ENCODE measurements around the gene RPL22.
A peak's percentile ranks its signal among the peaks of the same experiment; 100 is the strongest.

The RPL22 gene

DNA sequence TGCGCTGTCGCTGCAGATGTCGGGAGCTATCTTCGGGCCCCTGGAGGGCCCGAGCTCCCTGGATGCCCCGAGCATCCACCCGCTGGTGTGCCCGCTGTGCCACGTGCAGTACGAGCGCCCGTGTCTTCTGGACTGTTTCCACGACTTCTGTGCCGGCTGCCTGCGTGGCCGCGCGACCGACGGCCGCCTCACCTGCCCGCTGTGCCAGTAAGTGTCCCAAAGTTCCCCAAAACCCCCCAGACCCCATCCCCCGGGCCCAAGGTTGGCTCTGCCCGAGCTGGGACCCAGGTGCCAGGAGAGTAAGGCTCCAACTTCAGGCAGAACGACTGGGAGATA, 7.1 kb upstream of the RPL22 start:
- no peak for DNase-seq

DNA sequence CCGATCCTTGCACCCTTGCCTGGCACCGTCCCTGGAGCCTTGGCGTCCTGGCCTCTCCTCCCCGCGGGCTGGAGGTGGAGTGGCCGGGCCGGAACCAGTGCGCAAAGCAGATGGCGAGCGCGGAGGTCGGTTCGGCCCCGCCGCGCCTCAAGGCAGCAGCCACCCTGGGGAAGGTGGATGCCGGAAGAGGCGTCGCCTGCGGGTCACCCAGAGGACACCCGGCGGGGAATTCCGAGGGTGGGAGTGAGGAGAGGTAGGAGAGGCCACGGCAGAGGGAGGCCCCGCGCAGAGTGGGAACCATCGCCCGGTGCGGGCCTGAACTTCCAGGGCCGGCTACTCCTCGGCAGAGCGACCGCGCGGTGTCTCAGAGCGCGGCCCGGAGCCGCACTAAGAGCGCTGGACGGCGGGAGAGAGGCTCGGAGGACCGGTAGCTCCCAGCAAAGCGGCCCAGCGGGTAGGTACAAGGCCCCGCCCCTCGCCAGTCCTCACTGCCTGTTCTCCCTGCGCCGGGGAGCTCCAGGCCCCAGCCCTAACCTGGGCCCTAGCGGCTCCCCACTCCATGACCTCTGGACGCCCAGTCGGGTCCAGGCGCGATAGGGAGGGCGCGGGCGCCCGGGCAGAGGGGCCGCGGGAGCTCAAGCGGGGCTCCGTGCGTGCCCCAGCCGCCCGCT, 6.6 kb upstream of the RPL22 start, which contains the start of gene RNF207:
TSS of gene RNF207 (plus strand) at position 271 of the 671 bp plus-strand sequence. CDS start 417 bp downstream, outside the sequence.
- peak; percentile 86 for DNase-seq

DNA sequence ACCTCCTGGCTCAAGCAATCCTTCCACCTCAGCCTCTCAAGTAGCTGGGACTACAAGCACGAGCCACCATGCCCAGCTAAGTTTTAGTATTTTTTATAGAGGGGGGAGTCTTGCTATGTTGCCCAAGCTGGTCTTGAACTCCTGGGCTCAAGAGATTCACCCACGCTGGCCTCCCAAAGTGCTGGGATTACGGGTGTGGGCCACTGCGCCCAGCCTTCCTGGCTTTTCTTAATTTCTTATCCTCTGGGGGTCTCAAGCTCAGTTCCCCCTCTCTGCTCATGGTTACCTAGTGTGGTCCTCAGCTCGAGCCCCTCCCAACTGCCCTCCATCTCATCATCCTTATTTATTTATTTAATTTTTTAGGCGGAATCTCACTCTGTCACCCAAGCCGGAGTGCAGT, 2.9 kb upstream of the RPL22 start:
- DNase-seq: no peak

DNA sequence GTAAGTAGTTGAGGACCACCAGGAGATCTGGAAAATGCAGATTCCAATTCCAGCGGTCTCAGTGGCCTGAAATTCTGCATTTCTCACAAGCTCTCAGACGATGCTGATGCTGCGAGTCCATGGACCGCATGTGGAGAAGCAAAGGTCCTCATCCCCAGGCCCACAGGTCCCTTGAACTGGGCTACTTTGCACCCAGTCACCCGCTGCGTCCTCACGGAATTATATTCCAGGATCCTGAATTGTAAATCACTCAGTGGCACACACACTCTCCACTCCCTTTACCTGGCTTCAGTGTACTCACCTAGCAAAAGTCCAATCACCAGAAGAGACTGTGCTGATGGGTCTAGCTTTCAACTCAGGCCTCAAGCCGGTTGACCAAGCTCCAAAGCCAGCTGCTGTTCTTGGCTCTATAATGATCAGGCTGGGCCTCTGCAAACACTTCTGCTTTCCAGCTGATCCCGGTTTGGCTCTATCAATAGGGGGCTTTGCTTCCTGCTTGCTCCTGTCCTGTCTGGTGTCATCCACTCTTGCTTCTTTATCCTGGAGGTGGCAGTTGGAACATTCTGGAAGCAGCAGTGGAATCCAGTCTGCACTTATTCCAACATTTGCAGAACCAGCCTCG, 904 bp upstream of the RPL22 start:
- DNase-seq: no peak

DNA sequence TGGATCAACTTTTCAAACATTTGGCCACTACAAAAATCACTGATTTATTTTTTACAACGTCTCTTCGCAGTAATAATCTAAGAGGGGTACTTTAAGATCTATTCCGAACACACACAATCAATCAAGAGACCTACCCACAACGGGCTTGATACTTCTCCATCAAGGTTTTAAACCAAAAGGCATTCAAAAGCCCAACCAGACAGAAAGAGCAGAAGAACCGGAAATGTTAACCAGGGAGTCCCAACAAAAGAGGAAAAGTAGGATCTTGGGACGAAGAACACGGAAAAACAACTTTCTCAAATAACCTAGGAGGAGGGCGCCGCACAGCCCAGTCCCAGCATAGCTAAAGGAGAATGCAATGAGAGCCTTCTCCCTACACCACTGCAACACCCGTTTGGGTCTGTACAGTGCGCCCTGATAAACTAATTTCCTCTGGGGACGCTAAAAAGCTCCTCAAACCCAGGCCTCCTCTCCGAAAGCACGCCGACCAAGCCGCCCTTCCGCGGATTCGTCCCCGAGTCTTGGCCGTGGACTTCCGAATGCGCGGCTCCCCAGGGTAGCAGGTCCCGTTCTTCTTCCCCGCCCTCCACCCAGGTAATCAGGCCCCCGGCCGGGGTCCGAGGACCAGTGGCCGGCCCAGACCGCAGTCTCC, 623 bp downstream of the RPL22 start:
- DNase-seq: no peak

DNA sequence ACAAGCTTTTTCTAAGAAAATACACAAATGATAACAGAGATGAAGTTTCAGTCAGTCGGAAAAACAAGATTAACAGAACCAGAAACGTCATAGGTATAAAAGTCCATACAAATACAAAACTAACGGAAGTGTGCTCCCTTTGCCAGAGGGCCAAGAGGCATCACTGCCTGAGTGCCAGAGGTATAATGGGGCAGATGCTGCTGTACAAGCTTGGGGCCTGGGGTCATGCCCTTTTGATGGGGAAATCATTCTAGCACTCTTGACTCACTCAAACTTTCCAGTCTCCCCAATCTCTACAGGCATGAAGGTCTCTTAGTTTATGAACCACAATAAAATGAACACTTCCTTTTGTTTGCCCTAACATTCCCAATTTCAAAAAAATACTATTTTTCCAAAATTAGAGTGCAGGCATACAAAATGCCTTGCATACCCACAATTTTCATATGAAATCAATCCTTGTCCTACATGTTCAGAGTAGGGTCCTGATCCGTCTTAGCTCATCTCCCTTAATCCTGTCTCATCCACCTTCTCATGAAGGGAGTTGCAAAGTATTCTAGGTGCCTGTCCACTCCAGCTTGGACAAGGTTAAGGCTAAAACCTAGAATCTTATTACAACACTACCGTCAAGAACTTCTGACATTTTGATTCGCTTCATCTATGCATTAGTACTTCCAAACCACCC, 1.5 kb downstream of the RPL22 start:
- no peak for DNase-seq

DNA sequence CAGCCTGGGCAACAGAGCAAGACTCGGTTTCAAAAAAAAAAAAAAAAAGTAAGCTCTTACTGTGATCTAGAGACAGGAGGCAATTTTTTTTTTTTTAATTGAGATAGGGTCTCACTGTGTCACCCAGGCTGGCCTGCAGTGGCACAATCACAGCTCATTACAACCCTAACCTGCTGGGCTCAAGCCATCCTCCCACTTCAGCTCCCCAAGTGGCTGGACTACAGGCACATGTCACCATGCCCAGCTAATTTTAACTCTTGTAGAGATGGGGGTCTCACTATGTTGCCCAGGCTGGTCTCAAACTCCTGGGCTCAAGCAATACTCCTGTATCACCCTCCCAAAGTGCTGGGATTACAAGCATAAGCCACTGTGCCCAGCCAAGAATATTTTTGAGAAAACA, 7.4 kb downstream of the RPL22 start:
- DNase-seq: no peak

DNA sequence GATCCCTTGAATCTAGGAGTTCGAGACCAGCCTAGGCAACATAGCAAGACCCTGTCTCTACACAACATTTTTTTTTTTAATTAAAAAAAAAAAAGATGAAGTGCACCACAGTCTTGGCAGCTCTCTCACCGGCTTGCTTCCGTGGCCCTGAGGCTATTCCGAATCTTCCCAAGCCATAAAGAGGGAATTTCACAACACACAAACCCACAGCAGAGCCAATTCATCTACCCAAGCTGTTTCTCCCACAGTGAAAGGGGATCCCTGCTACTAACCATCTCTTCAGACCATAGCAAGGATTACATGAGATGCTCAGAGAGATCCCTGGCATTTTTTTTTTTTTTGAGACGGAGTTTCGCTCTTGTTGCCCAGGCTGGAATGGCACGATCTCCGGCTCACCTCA, 10.9 kb downstream of the RPL22 start:
- DNase-seq: no peak

DNA sequence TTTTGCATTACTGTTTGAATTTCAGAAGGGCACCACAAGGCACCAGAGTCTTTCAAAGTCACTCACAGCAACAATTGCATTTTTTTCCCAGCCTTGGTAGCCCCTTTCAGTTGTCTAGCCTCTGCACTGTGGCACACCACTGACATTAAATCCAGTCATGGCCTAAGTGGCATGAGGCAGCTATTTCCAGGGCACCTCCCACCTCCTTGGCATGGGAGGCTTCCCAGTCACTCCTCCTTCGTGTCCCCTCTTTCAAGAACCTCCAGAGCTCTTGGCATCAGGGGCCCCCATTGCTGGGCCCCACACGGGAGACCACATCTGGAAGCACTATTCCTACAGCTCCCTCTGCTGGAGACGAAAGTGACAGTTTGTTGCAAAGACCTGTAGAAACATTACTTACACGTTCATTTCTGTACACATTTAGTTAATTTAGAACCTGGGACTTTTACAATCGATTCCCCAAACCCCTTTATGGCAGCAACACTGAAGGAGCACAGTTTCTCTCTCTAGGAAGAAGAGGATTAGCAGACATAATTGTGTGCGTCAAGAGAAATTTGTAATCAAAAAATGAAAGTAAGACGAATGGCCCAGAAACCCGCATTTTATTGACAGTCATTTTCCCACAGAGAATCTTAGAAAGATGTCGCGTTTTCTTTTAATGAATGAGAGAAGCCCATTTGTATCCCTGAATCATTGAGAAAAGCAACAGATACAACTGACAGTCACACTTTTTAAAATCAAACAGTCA, 13.6 kb downstream of the RPL22 start:
- DNase-seq: no peak

DNA sequence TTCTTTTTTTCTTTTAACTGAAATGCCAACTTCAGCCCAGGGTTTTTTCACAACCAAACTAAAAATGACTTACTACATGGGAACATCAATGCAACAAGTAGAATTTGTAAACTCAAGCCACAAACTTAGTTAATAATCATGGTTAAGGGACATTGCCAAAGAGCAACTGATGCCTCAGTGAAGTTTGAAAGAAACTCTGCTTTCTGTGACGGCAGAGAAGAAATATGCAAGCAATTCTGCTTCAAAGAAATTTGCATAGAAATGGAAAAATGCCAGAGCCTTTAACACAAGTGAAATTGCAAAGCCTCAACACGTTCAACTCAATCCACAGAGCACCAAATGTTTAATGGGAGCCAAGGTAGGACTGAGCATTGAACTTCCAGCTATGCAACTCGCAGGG, 14.2 kb downstream of the RPL22 start:
- DNase-seq: no peak

DNA sequence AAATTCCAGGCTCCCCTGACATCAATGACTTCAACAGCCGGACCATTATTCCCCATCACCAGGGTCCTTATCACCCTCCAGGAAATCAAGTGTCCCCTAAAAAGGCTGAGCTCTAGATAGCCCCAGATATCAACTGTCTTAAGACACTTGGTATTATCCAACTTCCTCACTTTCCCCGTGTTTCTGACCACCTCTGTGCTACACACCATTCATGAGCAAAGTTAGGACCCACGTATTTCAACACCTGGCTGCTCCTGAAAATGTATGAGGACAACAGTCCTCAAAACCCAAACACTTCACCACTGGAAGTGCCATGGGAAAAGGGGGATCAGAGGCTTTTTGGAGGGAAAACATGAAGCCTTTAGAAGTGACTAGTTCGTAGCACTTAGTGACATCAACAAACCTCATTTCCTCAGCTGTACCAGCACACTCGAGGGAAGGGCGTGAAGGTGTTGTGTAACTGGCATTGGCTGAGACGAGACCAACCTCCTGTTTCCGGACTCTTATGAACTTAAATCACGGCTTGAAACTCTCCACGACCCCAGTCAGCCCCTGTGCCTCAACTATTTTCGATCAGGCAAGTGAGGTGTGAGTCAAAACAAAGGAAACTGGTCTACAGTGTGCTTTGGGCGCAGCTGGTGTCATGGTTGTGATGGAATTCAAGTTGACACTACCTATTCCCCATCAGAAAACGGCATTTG, 15.2 kb downstream of the RPL22 start:
- no peak for DNase-seq

DNA sequence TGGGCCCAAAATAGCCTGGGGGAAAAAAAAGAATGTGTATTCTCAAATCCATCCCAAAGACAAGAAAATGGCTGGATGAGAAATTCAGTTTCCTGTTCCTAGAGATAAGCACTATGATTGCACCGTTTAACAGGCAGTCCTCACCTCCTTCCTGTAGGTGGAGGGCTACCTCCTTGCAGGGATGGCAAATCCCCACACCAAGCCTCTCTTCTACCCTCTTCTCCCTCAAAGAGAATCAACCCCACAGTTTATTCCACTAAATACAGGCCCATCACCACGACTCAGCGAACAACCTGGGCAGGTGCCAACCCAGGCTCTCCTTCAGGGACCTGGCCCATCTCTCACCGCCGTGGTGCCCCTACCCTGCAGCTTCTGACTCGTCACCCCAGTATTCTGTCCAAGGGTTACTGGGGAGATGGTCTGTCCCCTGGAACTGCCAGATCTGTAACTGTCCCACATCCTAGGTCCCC, 15.8 kb downstream of the RPL22 start:
- no peak for DNase-seq

DNA sequence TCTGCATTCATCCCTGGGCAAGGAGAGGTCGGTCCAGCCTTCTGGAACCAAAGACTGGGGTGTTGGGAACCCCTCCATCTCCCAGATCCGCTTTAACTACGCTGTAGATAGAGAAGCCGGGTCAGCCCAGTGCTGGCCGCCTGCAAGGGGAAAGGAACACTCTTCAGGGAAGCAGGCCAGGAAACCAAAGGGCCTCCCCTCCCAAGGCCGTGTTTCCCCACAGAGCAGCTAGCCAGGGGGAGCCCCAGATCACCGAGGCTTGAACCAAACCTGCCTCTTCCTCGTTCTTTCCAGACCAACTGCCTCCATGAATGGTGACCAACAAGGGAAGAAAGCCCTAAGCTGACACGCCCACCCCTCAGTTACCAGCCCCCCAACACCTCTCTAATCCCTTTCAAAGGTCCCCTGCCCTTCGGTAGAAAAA, 18.0 kb downstream of the RPL22 start:
- DNase-seq: no peak

DNA sequence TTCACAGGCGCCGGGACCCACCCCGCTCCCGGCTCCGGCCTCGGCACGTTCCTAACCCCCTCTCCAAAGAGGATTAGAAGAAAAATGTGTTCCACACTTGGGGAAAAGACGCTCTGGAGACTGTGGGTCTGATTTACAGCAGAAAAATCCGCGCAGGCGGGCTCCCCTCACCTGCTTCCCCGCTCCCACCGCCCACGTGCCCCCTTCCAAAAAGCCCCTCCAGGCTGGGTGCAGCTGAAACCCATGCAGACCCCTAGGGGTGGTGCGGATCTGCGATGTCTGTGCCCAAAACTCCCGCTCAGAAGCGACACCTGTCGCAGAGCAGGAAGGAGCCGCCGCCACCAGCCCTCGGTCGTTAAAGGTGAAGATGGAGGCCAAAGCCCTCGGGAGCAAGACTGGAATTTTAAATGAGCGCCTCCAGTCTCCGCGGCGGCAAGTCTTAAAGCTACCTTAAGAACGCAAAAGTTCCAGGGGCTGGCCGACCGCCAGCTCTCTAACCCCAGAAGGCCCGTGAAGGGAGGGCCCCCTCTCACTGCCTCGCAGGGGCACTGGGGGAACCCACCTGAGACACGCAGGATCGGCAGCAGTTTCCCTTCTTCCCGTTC, 18.6 kb downstream of the RPL22 start:
- peak; percentile 40 for DNase-seq

DNA sequence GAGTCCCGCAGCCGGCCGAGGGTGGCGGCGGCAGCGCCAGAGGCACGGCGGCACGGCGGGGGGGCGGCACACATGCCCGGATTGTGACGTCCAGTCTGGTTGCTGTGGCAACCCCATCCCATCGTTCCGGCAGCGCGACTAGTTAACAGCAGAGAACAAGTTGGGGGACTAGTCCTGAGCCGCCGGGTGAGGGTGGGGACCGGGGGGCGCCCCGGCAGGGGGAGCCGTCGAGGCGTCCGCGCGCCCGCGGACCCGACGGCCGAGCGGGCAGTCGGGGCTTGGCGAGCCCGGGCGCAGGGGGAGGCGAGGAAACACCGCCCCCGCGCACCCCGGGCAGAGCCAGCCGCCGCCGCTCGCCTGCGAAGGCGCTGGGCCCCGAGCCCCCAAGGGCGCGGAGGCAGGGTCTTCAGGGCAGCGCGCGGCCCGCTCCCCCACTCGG, 19.1 kb downstream of the RPL22 start, which contains the start of gene CHD5:
TSS of gene CHD5 (minus strand) at position 54 of the 439 bp plus-strand sequence. CDS start 298 bp downstream, outside the sequence.
- peak; percentile 36 for DNase-seq

DNA sequence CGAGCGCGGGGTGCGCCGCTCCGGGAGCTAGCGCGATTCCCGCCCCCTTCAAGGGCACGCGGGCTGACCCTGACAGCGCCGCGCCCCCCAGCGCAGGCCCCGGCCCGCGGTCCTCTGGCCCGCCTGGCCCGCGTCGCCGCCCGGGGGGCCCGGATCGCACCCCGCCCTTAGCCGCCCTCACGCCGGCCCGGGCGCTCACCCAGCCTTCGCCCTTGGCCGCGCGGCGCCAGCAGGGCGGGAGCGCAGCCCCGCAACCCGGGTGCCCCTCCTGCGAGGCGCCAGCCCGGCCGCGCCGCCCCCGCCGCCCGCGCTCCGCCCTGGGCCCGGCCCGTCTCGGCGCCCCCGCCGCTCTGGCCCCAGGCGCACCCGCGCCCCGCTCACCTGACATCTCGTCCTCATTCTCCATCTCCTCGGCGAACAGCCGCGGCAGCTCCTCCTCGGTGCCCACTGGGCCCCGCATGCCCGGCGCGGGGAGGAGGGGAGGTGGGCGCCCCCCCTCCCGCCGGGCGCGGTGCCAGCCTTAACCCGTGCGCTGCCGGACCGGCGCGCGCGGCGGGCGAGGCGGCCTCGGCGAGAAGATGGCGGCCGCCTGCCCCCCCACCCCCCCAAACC, 19.7 kb downstream of the RPL22 start:
- no peak for DNase-seq

DNA sequence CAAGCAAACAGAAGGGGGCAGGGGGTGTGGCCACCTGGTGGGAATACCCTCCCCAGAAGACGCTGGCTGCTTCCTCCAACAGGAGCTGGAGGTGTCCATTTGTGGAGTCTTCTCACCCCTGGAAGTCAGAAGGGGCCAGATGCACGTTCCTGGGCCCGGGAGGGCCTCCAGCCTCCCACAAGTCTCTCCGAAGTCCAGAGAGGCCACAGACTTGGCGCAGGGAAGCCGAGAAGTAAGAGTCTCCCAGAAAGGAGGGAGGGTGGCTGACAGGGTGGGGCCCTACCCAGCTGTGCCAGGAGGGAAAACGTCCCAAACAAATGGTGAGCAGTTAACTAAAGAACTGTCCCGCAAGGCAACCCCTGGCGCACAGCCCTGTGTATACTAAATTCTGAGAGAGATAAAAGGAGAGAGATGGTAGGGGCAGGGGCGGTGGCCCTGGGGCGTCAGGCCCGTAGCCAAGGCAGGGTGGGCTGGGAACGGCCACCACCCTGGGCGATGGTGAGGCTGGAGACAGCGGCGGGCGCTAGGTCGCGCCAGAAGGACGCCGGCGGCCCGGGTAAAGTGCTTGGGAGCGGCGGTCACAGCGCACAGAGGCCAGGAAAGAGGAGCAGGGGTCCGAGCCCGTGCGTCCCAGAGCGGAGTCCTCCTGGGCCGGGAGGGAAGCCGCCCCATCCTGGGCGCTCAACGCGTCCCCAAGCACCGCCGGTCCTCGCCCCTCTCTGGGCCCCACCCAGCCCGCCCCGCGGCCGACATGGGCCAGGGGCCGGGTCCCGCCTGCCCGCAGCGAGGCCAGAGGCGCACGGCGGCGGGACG, 20.4 kb downstream of the RPL22 start:
- DNase-seq: peak; percentile 37

DNA sequence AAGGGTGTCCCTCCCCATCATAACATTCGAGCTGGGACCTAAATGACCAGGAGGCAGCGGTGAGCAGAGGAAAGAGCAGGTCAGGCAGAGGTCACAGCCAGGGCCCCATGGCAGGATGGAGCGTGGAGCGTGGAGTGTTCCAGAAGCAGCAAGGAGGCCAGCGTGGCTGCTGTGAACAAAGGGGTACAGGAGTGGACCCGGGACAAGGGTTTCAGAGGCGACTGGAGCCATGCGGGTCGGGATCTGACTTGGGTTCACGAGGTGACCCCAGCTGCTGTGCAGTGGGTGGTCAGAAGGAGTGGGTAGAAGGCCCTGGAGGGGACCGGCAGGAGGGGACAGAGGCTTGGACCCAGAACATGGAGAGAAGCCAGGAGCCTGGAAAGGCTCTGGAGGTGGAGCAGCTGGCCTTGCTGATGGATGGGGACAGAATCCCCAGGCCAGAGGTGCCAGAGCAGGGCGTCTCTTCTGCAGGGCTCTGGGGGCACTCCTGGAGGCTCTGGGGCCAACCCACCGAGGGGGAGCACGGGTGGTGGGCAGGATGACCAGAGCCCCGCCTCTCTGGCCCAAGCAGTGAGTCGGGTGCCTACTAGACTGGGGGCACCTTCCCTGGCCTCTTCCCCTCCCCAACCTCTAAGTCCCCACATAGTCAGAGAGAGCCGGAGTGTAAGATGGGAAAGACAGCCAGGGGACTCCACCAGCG, 21.6 kb downstream of the RPL22 start:
- no peak for DNase-seq

DNA sequence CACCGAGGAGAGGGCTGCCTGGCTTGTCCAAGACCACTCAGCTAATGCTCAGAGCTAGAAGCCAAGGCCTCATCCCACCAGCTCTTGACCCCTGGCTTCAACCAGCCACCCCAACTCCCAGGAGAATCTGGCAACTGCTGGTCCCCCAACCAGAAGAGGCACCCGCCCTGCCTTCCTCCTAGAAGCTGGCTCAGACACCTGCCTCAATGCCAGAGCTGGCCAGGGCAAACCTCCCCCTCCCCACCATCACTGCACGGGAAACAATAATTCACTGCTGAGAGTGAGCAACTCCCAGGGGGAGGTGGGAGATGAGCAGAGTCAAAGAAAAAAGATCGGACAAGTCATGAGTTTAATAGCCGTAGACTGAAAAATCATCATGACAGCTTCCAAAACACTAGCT, 22.6 kb downstream of the RPL22 start:
- no peak for DNase-seq

Data from right kidney (tissue), 1 donor.